NOMO-1 (cell line): Measurements from ENCODE around the gene DNAH2.
A peak's percentile ranks its signal among the peaks of the same experiment; 100 is the strongest.
"Not testable (repeated sequence)": the region's sequence is repeated elsewhere in the genome, so short reads cannot be mapped to it uniquely, and the experiment has no call there.

Source experiments
- DNase-seq, 2 experiments: peaks; one replicate each; lab custom pipeline; 2025; ENCODE audit not compliant: unreplicated experiment in 2 of 2; lab: John Stamatoyannopoulos, UW

Gene DNAH2

GRCh38 chr17:7862692-7863437 is 145.3 kb downstream of the DNAH2 start:
- DNase-seq: no peak

GRCh38 chr17:7864384-7864783 is 146.8 kb downstream of the DNAH2 start:
- not testable (repeated sequence) for DNase-seq

- no peak for DNase-seq
Measured at GRCh38 chr17:7864995-7865650, 147.6 kb downstream of the DNAH2 start.

GRCh38 chr17:7867881-7868329 is 150.4 kb downstream of the DNAH2 start:
- DNase-seq: peak; percentile 64 to 73

GRCh38 chr17:7873051-7873450 is 155.5 kb downstream of the DNAH2 start:
- DNase-seq: no peak

GRCh38 chr17:7875804-7876370 is 158.3 kb downstream of the DNAH2 start:
- DNase-seq: peak in 1 of 2 experiments; percentile 37

GRCh38 chr17:7878234-7878633 is 160.7 kb downstream of the DNAH2 start:
- DNase-seq: no peak

GRCh38 chr17:7880076-7880868 is 162.7 kb downstream of the DNAH2 start:
- peak in 1 of 2 experiments; percentile 59 for DNase-seq

GRCh38 chr17:7881276-7882054 is 163.9 kb downstream of the DNAH2 start:
- DNase-seq: peak in 1 of 2 experiments; percentile 24

GRCh38 chr17:7882068-7882467 is 164.5 kb downstream of the DNAH2 start:
- DNase-seq: no peak

- no peak for DNase-seq
Measured at GRCh38 chr17:7882629-7883028, 165.1 kb downstream of the DNAH2 start.
